Stimulated activated CD4-positive, alpha-beta T cell treated with anti-CD3 and anti-CD28 coated beads, Interleukin-4, amount 100 ng/mL, for 48 hours (primary cell): ENCODE measurements around the gene TOMM40.
"Not testable (repeated sequence)": the region's sequence is repeated elsewhere in the genome, so short reads cannot be mapped to it uniquely, and the experiment has no call there.

Experiments used
- DNase-seq, 2 donors: peaks; one replicate each; pipeline ENCODE4 v3.0.0-alpha.2; 2020; ENCODE audit warnings: low read depth in 2 of 2

TOMM40 gene

DNA sequence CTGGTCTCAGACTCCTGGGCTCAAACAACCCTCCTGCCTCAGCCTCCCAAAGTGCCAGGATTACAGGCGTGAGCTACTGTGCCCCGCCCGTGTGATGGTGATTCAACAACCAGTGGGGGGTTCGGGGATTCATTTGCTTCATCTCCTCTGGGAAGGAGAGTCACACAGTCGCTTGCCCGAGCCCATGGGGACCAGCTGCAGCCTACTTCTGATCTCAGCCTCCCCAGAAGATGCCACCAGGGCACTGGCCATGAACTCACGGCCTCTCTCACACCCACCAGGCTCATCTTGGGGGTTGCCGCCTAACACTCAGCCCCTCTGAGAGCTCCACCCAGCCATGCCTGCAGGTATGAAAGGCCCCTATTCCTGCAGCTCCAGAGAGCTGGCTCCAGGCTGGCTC, 6.8 kb downstream of the TOMM40 start:
- no peak for DNase-seq

DNA sequence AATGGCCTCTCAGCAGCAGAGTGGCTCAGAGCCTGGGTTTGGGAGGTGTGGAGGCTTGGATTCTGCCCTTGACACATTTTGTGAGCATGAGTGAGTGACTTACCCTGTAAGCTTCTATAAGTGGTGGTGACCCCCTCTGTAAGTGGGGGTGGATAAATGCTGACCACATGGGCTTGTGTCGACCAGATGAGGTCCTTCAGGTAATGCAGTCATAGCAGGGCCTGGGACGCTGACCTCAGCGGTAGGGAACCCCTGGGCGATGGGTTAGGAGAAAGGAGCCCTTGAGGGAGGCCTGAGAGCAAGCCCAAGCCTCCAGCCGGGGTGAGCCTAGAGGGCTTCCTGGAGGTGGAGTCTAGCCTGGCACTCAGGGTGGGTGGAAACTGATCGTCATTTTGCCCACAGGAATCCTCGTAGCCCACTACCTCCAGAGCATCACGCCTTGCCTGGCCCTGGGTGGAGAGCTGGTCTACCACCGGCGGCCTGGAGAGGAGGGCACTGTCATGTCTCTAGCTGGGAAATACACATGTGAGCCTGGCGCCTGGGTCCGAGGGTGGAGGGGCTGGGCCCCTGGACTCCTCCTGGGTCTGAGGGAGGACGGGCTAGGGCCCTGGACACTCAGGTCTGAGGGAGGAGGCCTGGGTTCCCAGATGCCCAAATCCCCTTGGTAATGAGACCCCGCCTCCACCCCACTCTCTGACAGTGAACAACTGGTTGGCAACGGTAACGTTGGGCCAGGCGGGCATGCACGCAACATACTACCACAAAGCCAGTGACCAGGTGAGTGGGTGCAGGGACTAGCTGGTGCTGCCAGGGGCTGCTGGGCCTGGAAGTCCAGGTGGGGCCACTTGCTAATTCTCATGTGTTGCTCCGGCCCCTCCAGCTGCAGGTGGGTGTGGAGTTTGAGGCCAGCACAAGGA, 9.5 kb downstream of the TOMM40 start:
- DNase-seq = no peak

DNA sequence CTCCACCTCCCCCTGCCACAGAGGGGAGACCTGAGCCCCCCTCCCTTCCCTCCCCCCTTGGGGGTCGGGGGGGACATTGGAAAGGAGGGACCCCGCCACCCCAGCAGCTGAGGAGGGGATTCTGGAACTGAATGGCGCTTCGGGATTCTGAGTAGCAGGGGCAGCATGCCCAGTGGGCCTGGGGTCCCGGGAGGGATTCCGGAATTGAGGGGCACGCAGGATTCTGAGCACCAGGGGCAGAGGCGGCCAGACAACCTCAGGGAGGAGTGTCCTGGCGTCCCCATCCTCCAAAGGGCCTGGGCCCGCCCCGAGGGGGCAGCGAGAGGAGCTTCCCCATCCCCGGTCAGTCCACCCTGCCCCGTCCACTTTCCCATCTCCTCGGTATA, 12.2 kb downstream of the TOMM40 start:
- DNase-seq = no peak

DNA sequence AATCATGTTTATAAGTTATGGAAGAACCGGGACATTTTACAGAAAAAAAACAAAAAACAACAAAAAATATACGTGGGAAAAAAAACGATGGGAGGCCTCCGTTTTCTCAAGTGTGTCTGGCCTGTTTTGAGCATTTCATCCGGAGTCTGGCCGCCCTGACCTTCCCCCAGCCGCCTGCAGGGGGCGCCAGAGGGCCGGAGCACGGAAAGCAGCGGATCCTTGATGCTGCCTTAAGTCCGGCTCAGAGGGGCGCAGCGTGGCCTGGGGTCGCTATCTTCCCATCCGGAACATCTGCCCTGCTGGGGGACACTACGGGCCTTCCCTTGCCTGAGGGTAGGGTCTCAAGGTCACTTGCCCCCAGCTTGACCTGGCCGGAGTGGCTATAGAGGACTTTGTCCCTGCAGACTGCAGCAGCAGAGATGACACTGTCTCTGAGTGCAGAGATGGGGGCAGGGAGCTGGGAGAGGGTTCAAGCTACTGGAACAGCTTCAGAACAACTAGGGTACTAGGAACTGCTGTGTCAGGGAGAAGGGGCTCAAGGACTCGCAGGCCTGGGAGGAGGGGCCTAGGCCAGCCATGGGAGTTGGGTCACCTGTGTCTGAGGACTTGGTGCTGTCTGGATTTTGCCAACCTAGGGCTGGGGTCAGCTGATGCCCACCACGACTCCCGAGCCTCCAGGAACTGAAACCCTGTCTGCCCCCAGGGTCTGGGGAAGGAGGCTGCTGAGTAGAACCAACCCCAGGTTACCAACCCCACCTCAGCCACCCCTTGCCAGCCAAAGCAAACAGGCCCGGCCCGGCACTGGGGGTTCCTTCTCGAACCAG, 12.8 kb downstream of the TOMM40 start:
- peak; percentile 66 to 86 for DNase-seq

DNA sequence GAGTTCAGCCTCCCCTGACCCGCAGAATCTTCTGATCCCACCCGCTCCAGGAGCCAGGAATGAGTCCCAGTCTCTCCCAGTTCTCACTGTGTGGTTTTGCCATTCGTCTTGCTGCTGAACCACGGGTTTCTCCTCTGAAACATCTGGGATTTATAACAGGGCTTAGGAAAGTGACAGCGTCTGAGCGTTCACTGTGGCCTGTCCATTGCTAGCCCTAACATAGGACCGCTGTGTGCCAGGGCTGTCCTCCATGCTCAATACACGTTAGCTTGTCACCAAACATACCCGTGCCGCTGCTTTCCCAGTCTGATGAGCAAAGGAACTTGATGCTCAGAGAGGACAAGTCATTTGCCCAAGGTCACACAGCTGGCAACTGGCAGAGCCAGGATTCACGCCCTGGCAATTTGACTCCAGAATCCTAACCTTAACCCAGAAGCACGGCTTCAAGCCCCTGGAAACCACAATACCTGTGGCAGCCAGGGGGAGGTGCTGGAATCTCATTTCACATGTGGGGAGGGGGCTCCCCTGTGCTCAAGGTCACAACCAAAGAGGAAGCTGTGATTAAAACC, 13.5 kb downstream of the TOMM40 start:
- no peak for DNase-seq

DNA sequence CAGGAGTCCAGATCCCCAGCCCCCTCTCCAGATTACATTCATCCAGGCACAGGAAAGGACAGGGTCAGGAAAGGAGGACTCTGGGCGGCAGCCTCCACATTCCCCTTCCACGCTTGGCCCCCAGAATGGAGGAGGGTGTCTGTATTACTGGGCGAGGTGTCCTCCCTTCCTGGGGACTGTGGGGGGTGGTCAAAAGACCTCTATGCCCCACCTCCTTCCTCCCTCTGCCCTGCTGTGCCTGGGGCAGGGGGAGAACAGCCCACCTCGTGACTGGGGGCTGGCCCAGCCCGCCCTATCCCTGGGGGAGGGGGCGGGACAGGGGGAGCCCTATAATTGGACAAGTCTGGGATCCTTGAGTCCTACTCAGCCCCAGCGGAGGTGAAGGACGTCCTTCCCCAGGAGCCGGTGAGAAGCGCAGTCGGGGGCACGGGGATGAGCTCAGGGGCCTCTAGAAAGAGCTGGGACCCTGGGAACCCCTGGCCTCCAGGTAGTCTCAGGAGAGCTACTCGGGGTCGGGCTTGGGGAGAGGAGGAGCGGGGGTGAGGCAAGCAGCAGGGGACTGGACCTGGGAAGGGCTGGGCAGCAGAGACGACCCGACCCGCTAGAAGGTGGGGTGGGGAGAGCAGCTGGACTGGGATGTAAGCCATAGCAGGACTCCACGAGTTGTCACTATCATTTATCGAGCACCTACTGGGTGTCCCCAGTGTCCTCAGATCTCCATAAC, 14.5 kb downstream of the TOMM40 start, which contains the start of gene APOE:
Gene APOE, plus strand, starts transcription at position 360 of the 724 bp plus-strand sequence. CDS start 829 bp downstream, outside the sequence.
- DNase-seq = no peak

DNA sequence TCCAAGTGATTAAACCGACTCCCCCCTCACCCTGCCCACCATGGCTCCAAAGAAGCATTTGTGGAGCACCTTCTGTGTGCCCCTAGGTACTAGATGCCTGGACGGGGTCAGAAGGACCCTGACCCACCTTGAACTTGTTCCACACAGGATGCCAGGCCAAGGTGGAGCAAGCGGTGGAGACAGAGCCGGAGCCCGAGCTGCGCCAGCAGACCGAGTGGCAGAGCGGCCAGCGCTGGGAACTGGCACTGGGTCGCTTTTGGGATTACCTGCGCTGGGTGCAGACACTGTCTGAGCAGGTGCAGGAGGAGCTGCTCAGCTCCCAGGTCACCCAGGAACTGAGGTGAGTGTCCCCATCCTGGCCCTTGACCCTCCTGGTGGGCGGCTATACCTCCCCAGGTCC, 16.6 kb downstream of the TOMM40 start:
- DNase-seq = no peak

DNA sequence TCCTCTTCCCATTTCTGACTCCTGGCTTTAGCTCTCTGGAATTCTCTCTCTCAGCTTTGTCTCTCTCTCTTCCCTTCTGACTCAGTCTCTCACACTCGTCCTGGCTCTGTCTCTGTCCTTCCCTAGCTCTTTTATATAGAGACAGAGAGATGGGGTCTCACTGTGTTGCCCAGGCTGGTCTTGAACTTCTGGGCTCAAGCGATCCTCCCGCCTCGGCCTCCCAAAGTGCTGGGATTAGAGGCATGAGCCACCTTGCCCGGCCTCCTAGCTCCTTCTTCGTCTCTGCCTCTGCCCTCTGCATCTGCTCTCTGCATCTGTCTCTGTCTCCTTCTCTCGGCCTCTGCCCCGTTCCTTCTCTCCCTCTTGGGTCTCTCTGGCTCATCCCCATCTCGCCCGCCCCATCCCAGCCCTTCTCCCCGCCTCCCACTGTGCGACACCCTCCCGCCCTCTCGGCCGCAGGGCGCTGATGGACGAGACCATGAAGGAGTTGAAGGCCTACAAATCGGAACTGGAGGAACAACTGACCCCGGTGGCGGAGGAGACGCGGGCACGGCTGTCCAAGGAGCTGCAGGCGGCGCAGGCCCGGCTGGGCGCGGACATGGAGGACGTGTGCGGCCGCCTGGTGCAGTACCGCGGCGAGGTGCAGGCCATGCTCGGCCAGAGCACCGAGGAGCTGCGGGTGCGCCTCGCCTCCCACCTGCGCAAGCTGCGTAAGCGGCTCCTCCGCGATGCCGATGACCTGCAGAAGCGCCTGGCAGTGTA, 17.2 kb downstream of the TOMM40 start:
- DNase-seq = no peak

DNA sequence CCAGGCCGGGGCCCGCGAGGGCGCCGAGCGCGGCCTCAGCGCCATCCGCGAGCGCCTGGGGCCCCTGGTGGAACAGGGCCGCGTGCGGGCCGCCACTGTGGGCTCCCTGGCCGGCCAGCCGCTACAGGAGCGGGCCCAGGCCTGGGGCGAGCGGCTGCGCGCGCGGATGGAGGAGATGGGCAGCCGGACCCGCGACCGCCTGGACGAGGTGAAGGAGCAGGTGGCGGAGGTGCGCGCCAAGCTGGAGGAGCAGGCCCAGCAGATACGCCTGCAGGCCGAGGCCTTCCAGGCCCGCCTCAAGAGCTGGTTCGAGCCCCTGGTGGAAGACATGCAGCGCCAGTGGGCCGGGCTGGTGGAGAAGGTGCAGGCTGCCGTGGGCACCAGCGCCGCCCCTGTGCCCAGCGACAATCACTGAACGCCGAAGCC, 17.8 kb downstream of the TOMM40 start:
- DNase-seq = no peak

DNA sequence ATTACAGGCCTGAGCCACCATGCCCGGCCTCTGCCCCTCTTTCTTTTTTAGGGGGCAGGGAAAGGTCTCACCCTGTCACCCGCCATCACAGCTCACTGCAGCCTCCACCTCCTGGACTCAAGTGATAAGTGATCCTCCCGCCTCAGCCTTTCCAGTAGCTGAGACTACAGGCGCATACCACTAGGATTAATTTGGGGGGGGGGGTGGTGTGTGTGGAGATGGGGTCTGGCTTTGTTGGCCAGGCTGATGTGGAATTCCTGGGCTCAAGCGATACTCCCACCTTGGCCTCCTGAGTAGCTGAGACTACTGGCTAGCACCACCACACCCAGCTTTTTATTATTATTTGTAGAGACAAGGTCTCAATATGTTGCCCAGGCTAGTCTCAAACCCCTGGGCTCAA, 18.7 kb downstream of the TOMM40 start:
- DNase-seq = no peak

DNA sequence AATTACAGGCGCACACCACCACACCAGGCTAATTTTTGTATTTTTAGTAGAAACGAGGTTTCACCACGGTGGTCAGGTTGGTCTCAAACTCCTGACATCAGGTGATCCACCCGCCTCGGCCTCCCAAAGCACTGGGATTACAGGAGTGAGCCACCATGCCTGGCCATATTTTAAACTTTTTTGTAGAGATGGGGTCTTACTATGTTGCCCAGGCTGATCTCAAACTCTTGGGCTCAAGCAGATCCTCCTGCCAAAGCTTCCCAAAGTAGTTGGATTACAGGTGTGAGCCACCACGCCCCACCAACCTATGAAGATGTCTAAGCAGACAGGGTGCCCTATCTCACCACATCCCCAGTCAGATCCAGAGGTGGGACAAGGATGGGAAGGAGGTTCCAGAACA, 20.8 kb downstream of the TOMM40 start:
- not testable (repeated sequence) for DNase-seq

DNA sequence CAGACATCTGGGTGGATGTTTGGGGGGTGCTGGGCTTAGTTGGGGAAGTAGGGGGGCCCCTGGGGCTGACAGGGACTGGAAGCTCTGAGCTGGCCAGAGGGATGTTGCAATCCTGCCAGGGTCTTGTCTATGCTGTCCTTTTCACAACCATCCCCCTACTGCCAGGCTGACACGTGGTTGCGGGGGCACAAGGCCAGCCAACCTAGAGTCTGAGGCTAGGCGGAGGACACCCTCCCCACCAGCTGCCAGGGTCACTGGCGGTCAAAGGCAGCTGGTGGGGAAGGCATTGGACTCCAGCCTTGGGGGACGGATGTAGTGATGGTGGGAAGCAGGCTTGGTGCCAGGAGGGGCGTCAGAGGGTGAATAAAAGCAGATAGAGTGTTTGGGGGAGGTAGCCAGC, 21.8 kb downstream of the TOMM40 start:
- no peak for DNase-seq

DNA sequence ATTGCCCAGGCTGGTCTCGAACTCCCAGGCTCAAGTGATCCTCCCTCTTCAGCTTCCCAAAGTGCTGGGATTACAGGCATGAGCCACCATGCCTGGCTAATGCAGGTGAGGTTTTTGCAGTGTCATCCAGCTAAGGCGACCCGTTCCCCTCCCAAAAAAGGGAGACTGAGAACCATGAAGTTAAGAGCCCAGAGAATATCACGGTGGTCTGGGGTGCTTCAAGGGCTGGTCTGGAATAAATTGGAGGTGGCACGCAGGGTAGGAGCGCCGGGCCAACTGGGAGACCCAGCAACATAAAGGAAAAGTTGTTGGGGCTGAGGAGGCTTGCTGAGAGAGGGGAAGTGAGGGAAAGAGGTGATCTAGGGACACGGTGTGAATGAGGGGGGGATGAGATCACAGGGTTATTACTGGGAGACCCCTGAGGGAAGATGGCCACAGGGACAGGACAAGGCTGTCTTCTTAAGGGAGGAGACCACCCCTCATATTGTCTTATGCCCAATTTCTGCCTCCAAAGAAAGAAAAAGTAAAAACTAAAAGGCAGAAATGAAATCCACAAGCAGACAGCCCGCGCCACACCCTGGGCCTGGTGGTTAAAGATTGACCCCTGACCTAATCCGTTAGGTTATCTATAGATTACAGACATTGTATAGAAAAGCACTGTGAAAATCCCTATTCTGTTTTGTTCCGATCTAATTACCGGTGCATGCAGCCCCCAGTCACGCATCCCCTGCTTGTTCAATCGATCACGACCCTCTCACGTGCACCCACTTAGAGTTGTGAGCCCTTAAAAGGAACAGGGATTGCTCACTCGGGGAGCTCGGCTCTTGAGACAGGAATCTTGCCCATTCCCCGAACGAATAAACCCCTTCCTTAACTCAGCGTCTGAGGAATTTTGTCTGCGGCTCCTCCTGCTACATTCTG, 22.7 kb downstream of the TOMM40 start:
- DNase-seq = not testable (repeated sequence)

DNA sequence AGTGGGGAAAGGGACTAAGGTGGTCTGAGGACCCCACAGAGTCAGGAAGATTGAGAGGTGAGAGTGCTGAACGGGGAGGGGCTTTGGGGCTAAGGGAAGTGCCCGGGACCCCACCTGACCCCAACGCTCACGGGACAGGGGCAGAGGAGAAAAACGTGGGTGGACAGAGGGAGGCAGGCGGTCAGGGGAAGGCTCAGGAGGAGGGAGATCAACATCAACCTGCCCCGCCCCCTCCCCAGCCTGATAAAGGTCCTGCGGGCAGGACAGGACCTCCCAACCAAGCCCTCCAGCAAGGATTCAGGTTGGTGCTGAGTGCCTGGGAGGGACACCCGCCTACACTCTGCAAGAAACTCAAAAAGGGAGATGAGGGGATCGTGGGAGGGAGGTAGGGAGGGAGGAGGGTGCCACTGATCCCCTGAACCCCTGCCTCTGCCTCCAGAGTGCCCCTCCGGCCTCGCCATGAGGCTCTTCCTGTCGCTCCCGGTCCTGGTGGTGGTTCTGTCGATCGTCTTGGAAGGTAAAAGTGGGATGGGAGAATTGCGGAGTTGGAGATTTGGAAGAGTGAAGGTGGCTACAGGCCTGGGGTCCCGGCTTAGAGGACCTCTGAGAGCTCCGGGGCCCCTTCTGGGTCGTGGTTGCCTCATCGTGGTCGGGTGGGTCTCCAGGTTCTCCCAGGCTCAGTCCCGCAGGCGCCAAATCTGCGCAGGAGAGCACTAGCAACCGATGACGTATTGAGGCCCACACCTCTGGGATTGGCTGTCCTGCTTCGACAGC, 23.6 kb downstream of the TOMM40 start, which contains the start of gene APOC1:
Gene APOC1, plus strand, starts transcription at position 176 of the 774 bp plus-strand sequence. Its CDS starts 284 bp downstream, at position 460.
- peak; percentile 74 to 75 for DNase-seq

DNA sequence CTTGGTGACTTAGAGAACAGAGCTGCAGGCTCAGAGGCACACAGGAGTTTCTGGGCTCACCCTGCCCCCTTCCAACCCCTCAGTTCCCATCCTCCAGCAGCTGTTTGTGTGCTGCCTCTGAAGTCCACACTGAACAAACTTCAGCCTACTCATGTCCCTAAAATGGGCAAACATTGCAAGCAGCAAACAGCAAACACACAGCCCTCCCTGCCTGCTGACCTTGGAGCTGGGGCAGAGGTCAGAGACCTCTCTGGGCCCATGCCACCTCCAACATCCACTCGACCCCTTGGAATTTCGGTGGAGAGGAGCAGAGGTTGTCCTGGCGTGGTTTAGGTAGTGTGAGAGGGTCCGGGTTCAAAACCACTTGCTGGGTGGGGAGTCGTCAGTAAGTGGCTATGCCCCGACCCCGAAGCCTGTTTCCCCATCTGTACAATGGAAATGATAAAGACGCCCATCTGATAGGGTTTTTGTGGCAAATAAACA, 33.2 kb downstream of the TOMM40 start:
- DNase-seq = no peak

DNA sequence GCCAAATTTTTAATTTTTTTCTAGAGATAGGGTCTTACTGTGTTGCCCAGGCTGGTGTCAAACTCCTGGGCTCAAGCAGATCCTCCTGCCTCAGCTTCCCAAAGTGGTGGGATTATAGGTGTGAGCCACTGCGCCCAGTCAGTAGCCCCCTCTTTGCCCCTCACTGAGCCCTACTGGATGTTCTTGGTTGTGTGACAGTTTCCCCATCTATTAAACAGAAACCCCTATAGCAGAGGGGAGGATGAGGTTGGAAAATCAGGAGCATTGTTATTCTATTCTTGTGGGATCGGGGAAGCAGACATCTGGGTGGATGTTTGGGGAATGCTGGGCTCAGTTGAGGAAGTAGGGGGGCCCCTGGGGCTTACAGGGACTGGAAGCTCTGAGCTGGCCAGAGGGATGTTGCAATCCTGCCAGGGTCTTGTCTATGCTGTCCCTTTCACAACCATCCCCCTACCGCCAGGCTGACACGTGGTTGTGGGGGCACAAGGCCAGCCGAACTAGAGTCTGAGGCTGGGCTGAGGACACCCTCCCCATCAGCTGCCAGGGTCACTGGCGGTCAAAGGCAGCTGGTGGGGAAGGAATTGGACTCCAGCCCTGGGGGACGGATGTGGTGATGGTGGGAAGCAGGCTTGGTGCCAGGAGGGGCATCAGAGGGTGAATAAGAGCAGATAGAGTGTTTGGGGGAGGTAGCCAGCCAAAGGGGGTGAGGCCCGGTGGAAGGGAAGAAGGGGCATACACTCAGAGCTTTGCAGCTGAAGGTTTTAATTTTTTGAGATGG, 34.2 kb downstream of the TOMM40 start:
- no peak for DNase-seq

DNA sequence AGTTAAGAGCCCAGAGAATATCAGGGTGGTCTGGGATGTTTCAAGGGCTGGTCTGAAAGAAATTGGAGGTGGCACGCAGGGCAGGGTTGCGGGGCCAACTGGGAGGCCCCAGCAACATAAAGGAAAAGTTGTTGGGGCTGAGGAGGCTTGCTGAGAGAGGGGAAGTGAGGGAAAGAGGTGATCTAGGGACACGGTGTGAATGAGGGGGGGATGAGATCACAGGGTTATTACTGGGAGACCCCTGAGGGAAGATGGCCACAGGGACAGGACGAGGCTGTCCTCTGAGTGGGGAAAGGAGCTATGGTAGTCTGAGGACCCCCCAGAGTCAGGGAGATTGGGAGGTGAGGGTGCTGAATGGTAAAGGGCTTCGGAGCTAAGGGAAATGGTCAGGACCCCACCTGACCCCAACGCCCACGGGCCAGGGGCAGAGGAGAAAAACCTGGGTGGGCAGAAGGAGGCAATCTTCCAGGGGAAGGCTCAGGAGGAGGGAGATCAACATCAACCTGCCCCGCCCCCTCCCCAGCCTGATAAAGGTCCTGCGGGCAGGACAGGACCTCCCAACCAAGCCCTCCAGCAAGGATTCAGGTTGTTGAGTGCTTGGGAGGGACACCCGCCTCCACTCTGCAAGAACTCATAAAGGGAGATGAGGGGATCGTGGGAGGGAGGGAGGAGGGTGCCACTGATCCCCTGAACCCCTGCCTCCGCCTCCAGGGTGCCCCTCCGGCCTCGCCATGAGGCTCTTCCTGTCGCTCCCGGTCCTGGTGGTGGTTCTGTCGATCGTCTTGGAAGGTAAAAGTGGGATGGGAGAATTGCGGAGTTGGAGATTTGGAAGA, 35.4 kb downstream of the TOMM40 start:
- DNase-seq = not testable (repeated sequence)
